NOMO-1 treated with dmso at 0.1 percent for 144 hours (cell line): Measurements from ENCODE around the gene MIA2.
"Not testable (repeated sequence)": the region's sequence is repeated elsewhere in the genome, so short reads cannot be mapped to it uniquely, and the experiment has no call there.

Experiments
- DNase-seq: peaks from one replicate; lab custom pipeline; 2025; ENCODE audit not compliant: unreplicated experiment; lab: John Stamatoyannopoulos, UW

Gene MIA2

DNA sequence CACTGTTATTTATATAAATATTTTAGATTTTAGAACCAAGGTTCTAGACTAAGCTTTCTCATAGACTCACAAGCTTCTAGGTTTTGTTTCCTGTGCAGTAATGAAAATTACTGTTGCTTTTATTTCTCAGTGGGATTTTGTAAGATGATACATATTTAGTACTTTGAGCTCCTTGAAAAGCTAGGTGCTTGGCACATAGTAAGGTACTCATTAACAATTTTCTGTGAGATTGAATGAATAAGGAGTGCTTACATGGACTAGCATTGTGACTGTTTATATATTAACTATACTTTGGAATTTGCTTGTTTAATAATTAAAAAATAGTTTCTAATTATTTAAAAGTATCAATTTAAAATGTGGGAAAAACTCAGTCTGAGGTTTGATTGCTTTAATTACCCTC, 85.7 kb downstream of the MIA2 start:
- no peak for DNase-seq

DNA sequence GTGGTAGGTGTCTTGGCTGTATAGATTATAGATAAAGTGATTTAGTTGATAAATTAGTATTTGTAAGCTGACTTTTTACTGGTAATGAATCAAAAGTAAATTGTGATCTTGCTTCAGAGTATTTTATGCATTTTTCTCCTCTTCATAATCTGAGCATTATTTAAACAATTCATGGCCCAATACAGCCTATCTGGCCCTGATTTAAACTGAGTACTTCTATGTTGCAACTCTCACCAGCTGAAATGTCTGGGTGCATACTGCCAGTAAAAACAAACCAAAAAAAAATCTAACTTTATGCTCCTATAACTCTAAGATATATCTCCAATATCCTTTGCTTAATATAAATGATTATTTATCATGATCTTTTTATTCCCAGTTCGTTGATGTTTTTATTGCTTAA, 86.6 kb downstream of the MIA2 start:
- DNase-seq = no peak

- no peak for DNase-seq
Observed at GRCh38 chr14:39322807-39323206, 89.1 kb downstream of the MIA2 start.

- no peak for DNase-seq
Observed at GRCh38 chr14:39324097-39324496, 90.4 kb downstream of the MIA2 start.

DNA sequence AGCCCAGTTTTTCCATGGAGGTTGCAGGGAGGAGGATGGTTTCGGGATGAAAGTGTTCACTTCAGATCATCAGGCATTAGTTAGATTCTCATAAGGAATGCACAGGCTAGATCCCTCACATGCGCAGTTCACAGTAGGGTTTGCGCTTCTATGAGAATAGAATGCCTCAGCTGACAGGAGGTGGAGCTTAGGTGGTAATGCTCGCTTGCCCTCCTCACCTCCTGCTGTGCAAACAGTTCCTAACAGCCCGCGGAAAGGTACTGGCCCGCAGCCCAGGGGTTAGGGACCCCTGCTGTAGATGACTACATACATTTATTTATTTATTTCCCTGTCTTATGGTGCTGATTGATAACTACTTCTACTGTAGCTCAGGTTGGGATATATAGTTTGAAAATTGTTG, 105.3 kb downstream of the MIA2 start:
- DNase-seq = no peak

DNA sequence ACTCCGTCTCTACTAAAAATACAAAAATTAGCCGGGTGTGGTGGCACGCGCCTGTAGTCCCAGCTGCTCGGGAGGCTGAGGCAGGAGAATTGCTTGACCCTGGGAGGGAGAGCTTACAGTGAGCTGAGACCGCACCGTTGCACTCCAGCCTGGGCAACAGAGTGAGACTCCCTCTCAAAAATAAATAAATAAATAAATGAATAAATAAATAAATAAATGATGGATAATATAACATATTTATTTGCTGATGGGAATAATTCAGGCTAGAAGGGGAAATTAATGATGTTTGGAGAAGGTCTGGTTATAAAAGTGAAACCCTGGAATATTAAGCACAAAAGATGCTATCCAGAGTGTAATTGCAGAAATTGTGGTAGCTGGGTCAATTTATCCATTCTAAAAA, 107.4 kb downstream of the MIA2 start:
- not testable (repeated sequence) for DNase-seq

GRCh38 chr14:39342768-39343167, 109.1 kb downstream of the MIA2 start:
- DNase-seq = no peak

- no peak for DNase-seq
Observed at GRCh38 chr14:39343614-39344013, 109.9 kb downstream of the MIA2 start.

DNA sequence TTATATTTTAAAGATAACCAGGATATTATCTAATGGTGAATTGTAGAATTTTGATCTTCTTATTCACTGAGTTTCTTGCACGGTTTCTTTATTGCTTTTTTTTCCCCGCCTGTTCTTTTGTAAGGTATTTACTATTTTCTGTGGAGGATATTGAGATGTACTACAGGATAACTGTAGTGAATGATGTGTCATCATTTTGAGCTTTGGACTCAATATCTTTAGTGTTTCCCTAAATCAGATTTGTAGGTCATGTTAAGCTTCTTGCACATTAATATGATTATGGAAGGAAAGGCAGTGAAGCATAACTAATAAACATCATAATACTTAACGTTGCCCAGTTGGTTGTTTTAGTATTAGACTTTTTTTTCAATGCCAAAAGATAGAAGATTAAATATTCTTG, 117.2 kb downstream of the MIA2 start:
- no peak for DNase-seq

DNA sequence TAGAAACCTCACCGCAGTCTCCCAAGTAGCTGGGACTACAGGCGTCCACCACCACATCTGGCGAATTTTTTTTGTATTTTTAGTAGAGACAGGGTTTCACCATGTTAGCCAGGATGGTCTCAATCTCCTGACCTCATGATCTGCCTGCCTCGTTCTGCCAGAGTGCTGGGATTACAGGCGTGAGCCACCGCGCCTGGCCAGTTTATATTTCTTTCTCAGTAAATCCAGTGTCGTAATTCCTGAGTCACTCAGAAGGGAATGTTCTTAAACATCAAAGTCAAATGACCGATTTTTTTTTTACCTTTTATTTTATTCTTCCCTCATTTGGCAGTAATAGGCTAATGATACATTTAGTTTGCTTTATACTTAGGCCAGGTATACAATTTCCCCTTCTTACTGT, 118.0 kb downstream of the MIA2 start:
- DNase-seq = no peak

DNA sequence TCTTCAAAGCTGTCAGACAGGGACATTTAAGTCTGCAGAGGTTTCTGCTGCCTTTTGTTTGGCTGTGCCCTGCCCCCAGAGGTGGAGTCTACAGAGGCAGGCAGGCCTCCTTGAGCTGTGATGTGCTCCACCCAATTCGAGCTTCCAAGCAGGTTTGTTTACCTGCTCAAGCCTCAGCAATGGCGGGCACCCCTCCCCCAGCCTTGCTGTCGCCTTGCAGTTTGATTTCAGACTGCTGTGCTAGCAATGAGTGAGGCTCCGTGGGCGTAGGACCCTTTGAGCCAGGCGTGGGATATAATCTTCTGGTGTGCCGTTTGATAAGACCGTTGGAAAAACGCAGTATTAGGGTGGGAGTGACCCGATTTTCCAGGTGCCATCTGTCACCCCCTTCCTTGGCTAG, 125.4 kb downstream of the MIA2 start:
- DNase-seq = not testable (repeated sequence)

- no peak for DNase-seq
Observed at GRCh38 chr14:39360316-39360715, 126.6 kb downstream of the MIA2 start.

DNA sequence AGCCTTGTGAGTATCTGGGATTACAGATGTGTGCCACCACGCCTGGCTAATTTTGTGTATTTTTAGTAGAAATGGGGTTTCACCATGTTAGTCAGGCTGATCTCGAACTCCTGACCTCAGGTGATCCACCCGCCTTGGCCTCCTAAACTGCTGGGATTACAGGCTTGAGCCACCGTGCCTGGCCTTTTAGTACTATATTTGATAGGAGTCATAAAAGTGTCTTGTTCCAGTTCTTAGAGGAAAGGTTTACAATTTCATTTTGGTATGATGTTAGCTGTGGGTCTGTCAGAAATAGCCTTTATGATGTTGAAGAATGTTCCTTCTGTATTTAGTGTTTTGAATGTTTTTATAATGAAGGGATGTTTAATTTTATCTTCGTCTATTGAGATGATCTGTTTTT, 127.8 kb downstream of the MIA2 start:
- DNase-seq = not testable (repeated sequence)

DNA sequence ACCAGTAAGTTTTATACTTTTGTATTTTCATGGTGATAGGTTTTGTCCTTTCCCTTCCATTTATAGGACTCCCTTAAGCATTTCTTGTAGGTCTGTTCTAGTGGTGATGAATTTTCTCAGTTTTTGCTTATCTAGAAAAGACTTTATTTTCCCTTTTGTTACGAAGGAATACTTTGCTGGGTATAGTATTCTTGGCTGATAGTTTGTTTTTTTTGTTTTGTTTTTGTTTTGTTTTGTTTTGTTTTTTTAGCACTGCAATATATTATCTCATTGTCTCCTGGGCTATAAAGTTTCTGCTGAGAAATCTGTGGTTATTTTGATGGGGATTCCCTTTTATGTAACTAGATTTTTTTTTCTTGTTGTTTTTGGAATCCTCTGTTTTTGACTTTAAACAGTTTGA, 130.8 kb downstream of the MIA2 start:
- no peak for DNase-seq

GRCh38 chr14:39365354-39365753, 131.6 kb downstream of the MIA2 start:
- no peak for DNase-seq

DNA sequence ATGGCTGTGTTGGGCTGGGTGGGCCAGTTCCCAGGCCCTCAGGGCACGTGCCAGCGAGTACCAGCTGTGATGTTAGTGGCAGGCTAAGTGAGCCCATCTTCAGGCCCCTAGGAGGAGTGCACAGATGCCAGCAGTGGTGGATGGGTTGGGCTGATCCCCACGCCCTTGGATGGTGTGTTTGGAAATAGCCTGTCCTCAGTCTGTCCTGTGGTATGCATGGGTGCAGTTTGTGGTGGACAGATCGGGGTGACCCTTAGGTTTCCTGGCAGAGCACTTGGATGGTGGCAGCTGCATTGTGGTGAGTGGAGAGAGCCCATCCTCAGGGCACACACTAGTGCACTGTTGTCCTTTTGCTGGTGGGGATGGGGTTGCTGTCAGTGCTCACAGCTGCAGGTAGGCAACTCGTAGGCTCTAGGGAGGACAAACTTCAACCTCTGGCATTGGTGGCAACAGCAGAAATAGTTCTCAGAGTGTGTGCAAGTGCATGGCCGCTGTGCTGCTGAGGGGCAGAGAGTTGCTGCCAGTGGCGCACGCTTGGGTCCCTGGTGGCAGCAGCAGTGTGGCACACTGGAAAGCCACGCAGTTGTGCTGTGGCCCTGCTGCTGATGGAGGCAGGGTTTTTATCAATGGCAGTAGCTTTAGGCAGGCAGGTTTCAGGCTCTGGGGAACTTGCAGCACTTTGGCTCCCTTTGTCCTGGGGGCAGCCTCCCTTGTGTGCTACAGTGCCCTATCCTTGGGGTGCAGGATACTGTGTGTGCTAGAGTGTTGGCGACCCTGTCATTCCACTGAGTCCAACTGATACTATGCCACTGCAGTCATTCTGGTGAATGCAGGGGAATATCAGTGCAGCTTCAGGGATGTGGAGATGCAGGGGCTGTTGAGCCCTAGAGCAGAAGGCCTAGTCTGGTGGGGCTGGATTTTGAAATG, 133.0 kb downstream of the MIA2 start:
- no peak for DNase-seq

GRCh38 chr14:39367387-39367751, 133.7 kb downstream of the MIA2 start:
- DNase-seq = no peak

DNA sequence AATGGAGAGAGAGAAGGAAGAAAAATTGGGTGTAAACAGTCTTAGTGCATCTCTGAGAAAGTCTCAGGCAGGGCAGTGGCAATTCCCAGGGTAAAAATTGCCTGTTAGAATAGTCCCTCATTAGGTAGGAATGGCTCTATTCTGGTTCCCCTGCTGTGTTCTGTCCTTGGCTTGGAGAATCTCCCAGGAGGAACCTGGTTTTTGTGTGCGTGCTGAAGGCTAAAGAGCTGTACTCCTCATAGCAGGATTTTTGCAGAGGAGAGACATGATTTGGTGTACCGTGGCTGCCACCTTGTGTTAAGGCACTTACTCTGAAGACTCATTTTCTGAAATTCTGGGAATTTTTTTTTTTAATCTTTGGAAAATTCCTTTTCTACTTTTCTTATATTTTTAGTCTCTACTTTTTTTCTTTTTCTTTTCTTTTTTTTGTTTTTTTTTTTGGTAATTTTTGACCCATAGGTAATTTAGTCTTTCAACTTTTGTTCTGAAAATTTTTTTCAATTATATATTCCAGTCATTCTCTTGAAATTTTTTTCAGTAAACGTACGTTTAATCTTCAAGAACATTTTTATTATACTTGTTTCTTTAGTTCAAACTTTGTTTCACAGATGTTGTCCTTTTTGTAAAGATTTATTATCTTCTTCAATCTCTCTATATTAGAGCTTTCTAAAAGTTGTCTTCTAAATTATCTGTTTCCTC, 134.7 kb downstream of the MIA2 start:
- no peak for DNase-seq

DNA sequence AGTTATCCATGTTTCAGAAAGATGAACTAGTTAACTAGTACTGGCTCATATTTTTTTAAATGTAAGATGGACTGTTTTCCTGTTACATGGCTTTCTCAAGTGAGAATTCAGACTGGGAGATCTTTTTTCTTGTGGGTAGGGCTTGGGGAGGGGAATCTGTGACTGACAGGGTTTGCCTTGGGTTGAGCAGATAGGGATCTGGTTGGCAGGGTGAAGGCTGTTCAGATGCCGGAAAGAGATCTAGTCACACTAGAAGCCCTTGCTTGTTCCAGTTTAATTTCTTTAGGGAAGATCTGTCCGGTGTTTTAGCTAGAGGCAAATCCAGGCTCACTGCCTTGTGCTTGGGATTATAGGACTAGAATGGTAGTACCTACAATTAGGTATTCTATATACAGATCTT, 135.3 kb downstream of the MIA2 start:
- DNase-seq = no peak

GRCh38 chr14:39370415-39370814, 136.7 kb downstream of the MIA2 start:
- no peak for DNase-seq

GRCh38 chr14:39372656-39373055, 138.9 kb downstream of the MIA2 start:
- DNase-seq = no peak

DNA sequence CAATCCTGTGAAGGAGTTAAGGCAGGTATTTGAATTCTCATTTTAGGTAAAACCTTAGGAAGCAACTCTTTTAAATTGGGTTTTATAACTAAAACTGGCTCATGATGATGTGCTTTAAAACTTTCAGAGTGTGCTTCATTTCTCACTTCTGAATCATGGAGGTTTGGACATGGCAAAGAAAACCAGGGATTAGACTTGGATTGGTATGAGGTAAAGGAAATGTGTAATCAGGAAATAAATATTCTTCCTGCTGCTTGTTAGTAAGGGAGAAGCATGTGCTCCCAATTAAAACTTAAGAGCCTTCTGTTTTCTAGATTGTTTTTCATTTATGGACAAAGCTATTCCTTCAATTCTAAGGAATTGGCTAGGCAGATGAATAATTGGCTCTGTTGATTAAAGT, 141.1 kb downstream of the MIA2 start:
- no peak for DNase-seq
